HFFc6 (cell line): Measurements from ENCODE around the gene ZC3H8. TPM values are rescaled to one million over a fixed set of nuclear protein-coding genes. Genes with fewer than 3 reads are reported as not detected.

Experiments
- DNase-seq: peaks from one replicate; pipeline ENCODE4 v3.0.0-alpha.2; 2018
- H3K27ac Mint-ChIP-seq: 2 replicates; pipeline ENCODE4 v1.8.0; 2020; ENCODE audit warnings: mild to moderate bottlenecking, mixed read lengths
- H3K27me3 Mint-ChIP-seq: 2 replicates; pipeline ENCODE4 v1.8.0; 2021; ENCODE audit warnings: mild to moderate bottlenecking, moderate library complexity, mixed read lengths; ENCODE audit not compliant: insufficient read depth
- H3K36me3 Mint-ChIP-seq: 2 replicates; pipeline ENCODE4 v1.8.0; 2021; ENCODE audit warnings: low read depth, mixed read lengths
- H3K4me1 Mint-ChIP-seq: 2 replicates; pipeline ENCODE4 v1.8.0; 2020; ENCODE audit warnings: low read depth, mixed read lengths
- H3K4me3 Mint-ChIP-seq: 2 replicates; pipeline ENCODE4 v1.8.0; 2020; ENCODE audit warnings: mild to moderate bottlenecking, moderate library complexity, mixed read lengths
- H3K9me3 Mint-ChIP-seq: 2 replicates; pipeline ENCODE4 v1.8.0; 2020; ENCODE audit warnings: mild to moderate bottlenecking, mixed read lengths
- long read RNA-seq: library from polyadenylated mRNA; unstranded; transcript quantifications from one replicate; pipeline ENCODE4 v2.0.0, GENCODE V29; 2019
- total RNA-seq, 6 experiments: library from RNA; stranded (reverse); fragmentation: NEBNext Ultra II Directional; extraction: Animal tissue kit (Norgen Biotek cat#: 25700); gene quantifications; 2 replicates in 1 of 6; 3 replicates in 5 of 6; pipeline ENCODE4 v1.2.3, GENCODE V29; 2021
- TF ChIP-seq, protein P1 (sequence below): fragments of 200-600 bp; sonication (generic); IDR thresholded peaks from 2 replicates; pipeline ENCODE4 v1.5.0; 2021; ENCODE audit warnings: antibody characterized with exemption, mild to moderate bottlenecking

The ZC3H8 gene
- total RNA-seq, result 1 to 10 TPM; 1.9 to 4.3 (median 3.4) TPM
- long read RNA-seq, partial matches to known transcripts, result 4 of 7 reads
- long read RNA-seq, other reads (novel, unspliced or antisense), result 2 of 7 reads

DNA sequence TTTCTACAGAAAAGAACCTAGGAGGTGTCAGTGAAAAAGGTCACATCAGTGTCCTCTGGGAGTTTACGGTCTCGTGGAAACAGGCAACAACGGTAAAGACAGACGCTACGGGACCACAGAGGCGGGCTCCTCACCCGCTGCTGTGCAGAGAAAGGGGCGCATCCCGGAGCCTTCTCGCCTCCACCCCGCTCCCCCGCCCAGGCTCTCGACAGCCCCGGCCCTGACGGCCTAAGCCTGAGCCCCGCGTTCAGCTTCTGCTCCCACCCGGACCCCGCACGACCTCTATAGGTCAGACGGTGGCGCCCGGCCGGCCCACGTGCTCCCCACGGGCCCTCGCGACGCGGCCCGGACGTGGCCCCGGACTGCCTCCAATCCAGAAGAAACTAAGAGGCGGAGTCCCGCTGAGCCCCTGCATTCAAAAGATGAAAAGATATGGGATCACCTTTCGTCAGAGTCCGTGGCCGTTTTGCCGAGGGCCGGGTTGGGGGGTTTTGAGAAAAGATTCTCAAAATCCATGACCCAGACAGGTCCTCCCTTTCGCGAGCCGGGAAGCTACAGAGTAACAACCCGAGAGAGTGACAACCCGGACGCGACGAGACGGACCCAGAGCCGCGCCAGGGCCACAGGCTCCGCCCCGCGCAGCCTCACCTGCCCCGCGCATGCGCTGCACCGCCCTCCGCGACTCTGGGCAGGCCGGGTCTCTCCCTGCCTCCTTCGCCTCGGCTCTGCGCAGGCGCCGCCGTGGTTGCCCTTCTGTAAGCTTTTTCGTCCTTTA, at the start of gene ZC3H8:
TSS of gene ZC3H8 (minus strand) at position 577 of the 775 bp plus-strand sequence. CDS start at position 516, 61 bp downstream.
- Mint-ChIP-seq H3K36me3 (no peaks in the 10 kb centered on the region), H3K4me1 (peaks cover 17% of the 10 kb centered on the region), H3K4me3 (peak within 1 kb of the TSS; percentile 89), H3K27ac (peak within 1 kb of the TSS; percentile 70), H3K27me3 (0 out of 2 replicates have a peak, but pooled peaks cover 2% of the 10 kb centered on the region), H3K9me3 (no peaks in the 10 kb centered on the region)
- TF ChIP-seq, protein P1, sequence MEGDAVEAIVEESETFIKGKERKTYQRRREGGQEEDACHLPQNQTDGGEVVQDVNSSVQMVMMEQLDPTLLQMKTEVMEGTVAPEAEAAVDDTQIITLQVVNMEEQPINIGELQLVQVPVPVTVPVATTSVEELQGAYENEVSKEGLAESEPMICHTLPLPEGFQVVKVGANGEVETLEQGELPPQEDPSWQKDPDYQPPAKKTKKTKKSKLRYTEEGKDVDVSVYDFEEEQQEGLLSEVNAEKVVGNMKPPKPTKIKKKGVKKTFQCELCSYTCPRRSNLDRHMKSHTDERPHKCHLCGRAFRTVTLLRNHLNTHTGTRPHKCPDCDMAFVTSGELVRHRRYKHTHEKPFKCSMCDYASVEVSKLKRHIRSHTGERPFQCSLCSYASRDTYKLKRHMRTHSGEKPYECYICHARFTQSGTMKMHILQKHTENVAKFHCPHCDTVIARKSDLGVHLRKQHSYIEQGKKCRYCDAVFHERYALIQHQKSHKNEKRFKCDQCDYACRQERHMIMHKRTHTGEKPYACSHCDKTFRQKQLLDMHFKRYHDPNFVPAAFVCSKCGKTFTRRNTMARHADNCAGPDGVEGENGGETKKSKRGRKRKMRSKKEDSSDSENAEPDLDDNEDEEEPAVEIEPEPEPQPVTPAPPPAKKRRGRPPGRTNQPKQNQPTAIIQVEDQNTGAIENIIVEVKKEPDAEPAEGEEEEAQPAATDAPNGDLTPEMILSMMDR, result peak; percentile 25; the same call in 1 of the 2 replicates
- peak; percentile 82 for DNase-seq

- H3K27me3 Mint-ChIP-seq, result no peaks in the 10 kb centered on the region
- no peak for DNase-seq
- peaks cover 6% of the 10 kb centered on the region for H3K36me3 Mint-ChIP-seq
- H3K4me3 Mint-ChIP-seq, result no peak overlapping the region
- TF ChIP-seq, protein P1, result no peak
- H3K4me1 Mint-ChIP-seq, result peaks cover 27% of the 10 kb centered on the region
- no peak overlapping the region for H3K27ac Mint-ChIP-seq
- no peaks in the 10 kb centered on the region for H3K9me3 Mint-ChIP-seq
Measured at GRCh38 chr2:112304298-112304941, 49.6 kb upstream of the ZC3H8 start.

GRCh38 chr2:112301973-112302372, 47.1 kb upstream of the ZC3H8 start:
- DNase-seq, result no peak
- H3K4me3 Mint-ChIP-seq, result no peak overlapping the region
- peaks cover 27% of the 10 kb centered on the region for H3K4me1 Mint-ChIP-seq

GRCh38 chr2:112301171-112301584, 46.3 kb upstream of the ZC3H8 start:
- peak; percentile 21 for DNase-seq
- H3K27ac Mint-ChIP-seq, result peak overlapping the region; percentile 8
- H3K27me3 Mint-ChIP-seq, result no peaks in the 10 kb centered on the region
- no peaks in the 10 kb centered on the region for H3K9me3 Mint-ChIP-seq
- TF ChIP-seq, protein P1, result no peak
- H3K36me3 Mint-ChIP-seq, result peaks cover 6% of the 10 kb centered on the region
- H3K4me1 Mint-ChIP-seq, result peaks cover 27% of the 10 kb centered on the region
- H3K4me3 Mint-ChIP-seq, result peak overlapping the region; percentile 8

More at GRCh38 chr2:112301973-112302372, 47.1 kb upstream of the ZC3H8 start:
- Mint-ChIP-seq H3K27ac (no peak overlapping the region), H3K27me3 (no peaks in the 10 kb centered on the region), H3K9me3 (no peaks in the 10 kb centered on the region), H3K36me3 (peaks cover 6% of the 10 kb centered on the region)
- TF ChIP-seq, protein P1, result no peak

DNA sequence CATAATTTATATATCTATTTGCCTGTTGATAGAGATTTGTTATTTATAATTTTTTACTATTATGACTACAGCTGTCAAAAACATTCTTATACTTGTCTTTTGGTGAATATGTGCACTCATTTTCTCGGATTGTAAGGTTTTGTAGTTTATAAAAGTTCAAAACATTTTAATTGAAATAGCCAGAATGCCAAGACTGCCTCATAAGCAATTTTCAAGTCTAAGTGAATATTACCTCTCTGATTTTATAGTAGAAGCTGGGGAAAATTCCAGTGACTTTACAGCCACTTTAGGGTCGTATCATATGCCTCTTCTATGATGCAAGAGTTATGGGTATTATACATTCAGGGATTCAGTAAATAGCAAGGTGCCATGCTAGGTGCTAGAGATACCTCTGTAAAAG, 41.6 kb upstream of the ZC3H8 start:
- H3K4me1 Mint-ChIP-seq, result peaks cover 12% of the 10 kb centered on the region
- no peak for DNase-seq
- H3K9me3 Mint-ChIP-seq, result no peaks in the 10 kb centered on the region
- no peaks in the 10 kb centered on the region for H3K27me3 Mint-ChIP-seq
- TF ChIP-seq, protein P1, result no peak
- no peaks in the 10 kb centered on the region; the same call in 1 of the 2 replicates for H3K36me3 Mint-ChIP-seq
- no peak overlapping the region for H3K27ac Mint-ChIP-seq
- no peak overlapping the region for H3K4me3 Mint-ChIP-seq
